B cell (primary cell): ENCODE data around the gene KCNJ6. TPM values are rescaled to one million over a fixed set of nuclear protein-coding genes. Genes with fewer than 3 reads are reported as not detected.

ENCODE experiments used
- ATAC-seq: fragments of 200-7000 bp; cut with Tn5 transposase; one replicate; pipeline ENCODE4 v1.10.0; 2021; ENCODE audit warnings: low read depth, mild to moderate bottlenecking, moderate number of reproducible peaks, moderate library complexity
- CTCF ChIA-PET: fragments of 350-600 bp; sonication (Branson Sonifier 250); formaldehyde crosslinking; loops from one replicate; lab custom pipeline; 2021; ENCODE audit warnings: antibody characterized with exemption, inconsistent platforms; lab: Charles Lee
- POLR2A ChIA-PET: fragments of 350-600 bp; sonication (Branson Sonifier 250); formaldehyde crosslinking; loops from one replicate; lab custom pipeline; 2021; ENCODE audit warnings: antibody characterized with exemption; lab: Charles Lee
- DNase-seq: peaks from one replicate; pipeline ENCODE4 v3.0.0; 2013
- H2AFZ ChIP-seq: 2 replicates; pipeline ENCODE4 v1.6.1; 2012; ENCODE audit warnings: mild to moderate bottlenecking, low read depth, low read length; ENCODE audit not compliant: insufficient read depth, poor library complexity, severe bottlenecking
- H3K27ac ChIP-seq, 2 donors: 1 replicate in 1 of 2; 2 replicates in 1 of 2; pipeline ENCODE4 v1.5.1; 2012 to 2013; ENCODE audit warnings: low read length in 2 of 2, mild to moderate bottlenecking in 2 of 2, moderate library complexity in 1 of 2
- H3K27me3 ChIP-seq, 4 experiments: fragments of 200-600 bp in 1 of 4; sonication (generic) in 1 of 4; replicated peaks in 1 of 4; 1 replicate in 2 of 4; 2 replicates in 2 of 4; pipeline versions ENCODE4 v1.6.1 to v1.7.0; 2013 to 2016; ENCODE audit warnings: low read length in 3 of 4, mild to moderate bottlenecking in 2 of 4, mixed read lengths in 1 of 4, moderate library complexity in 1 of 4; ENCODE audit not compliant: insufficient read depth in 4 of 4, control insufficient read depth in 3 of 4; ENCODE audit errors: control extremely low read depth in 1 of 4
- H3K36me3 ChIP-seq, 2 experiments: replicated peaks in 1 of 2; 1 replicate in 1 of 2; 2 replicates in 1 of 2; pipeline versions ENCODE4 v1.6.1 to v1.7.1; 2013; ENCODE audit warnings: low read length in 1 of 2; ENCODE audit not compliant: insufficient read depth in 2 of 2, control insufficient read depth in 1 of 2; ENCODE audit errors: control extremely low read depth in 1 of 2, extremely low read depth in 1 of 2
- H3K4me1 ChIP-seq, 2 donors: fragments of 200-600 bp in 1 of 2; sonication (generic) in 1 of 2; 1 replicate in 1 of 2; 2 replicates in 1 of 2; pipeline versions ENCODE4 v1.5.1 to v1.6.1; 2013 to 2017; ENCODE audit warnings: low read length in 2 of 2; ENCODE audit not compliant: control insufficient read depth in 2 of 2, insufficient read depth in 2 of 2
- H3K4me2 ChIP-seq: replicated peaks from 2 replicates; pipeline ENCODE3; 2012; ENCODE audit warnings: mild to moderate bottlenecking, low read depth, low read length; ENCODE audit not compliant: poor library complexity, severe bottlenecking
- H3K4me3 ChIP-seq, 5 experiments: fragments of 200-600 bp in 1 of 5; sonication (generic) in 1 of 5; 1 replicate in 3 of 5; 2 replicates in 2 of 5; pipeline versions ENCODE4 v1.5.1 to v1.7.0; 2011 to 2016; ENCODE audit warnings: low read length in 4 of 5, mild to moderate bottlenecking in 4 of 5, low read depth in 2 of 5, control low read depth in 1 of 5, moderate library complexity in 1 of 5; ENCODE audit not compliant: insufficient read depth in 1 of 5; ENCODE audit errors: control extremely low read depth in 1 of 5, extremely low read depth in 1 of 5
- H3K79me2 ChIP-seq: fragments of 200-600 bp; sonication (generic); one replicate; pipeline ENCODE4 v1.6.0; 2016; ENCODE audit warnings: low read length; ENCODE audit not compliant: control insufficient read depth, insufficient read depth
- H3K9ac ChIP-seq: fragments of 200-600 bp; sonication (generic); 2 replicates; pipeline ENCODE4 v1.6.1; 2017; ENCODE audit warnings: mild to moderate bottlenecking, low read length, moderate library complexity
- H3K9me3 ChIP-seq, 3 donors: one replicate each; pipeline versions ENCODE4 v1.6.1 to v1.7.1; 2013; ENCODE audit warnings: low read length in 2 of 3; ENCODE audit not compliant: control insufficient read depth in 2 of 3, insufficient read depth in 1 of 3; ENCODE audit errors: control extremely low read depth in 1 of 3
- H4K20me1 ChIP-seq: 2 replicates; pipeline ENCODE4 v1.6.0; 2012; ENCODE audit warnings: mild to moderate bottlenecking, low read length; ENCODE audit not compliant: insufficient read depth, control insufficient read depth, poor library complexity, severe bottlenecking
- H3K27ac Mint-ChIP-seq: one replicate; pipeline ENCODE4 v1.8.0; 2021; ENCODE audit warnings: mixed read lengths
- H3K27me3 Mint-ChIP-seq: one replicate; pipeline ENCODE4 v1.8.0; 2021; ENCODE audit warnings: mixed read lengths
- H3K4me1 Mint-ChIP-seq: one replicate; pipeline ENCODE4 v1.8.0; 2021; ENCODE audit warnings: mixed read lengths
- H3K4me3 Mint-ChIP-seq: one replicate; pipeline ENCODE4 v1.8.0; 2021; ENCODE audit warnings: mixed read lengths
- H3K9me3 Mint-ChIP-seq: one replicate; pipeline ENCODE4 v1.8.0; 2022; ENCODE audit warnings: mixed read lengths; ENCODE audit not compliant: insufficient read depth
- CTCF ChIP-seq: fragments of 200-600 bp; IDR thresholded peaks from one replicate; pipeline ENCODE4 v1.8.0; 2022; ENCODE audit warnings: antibody characterized with exemption, mild to moderate bottlenecking
- EZH2 ChIP-seq: IDR thresholded peaks from 2 replicates; pipeline ENCODE4 v1.6.1; 2012; ENCODE audit warnings: borderline replicate concordance, low read depth, mild to moderate bottlenecking, moderate library complexity, low read length; ENCODE audit not compliant: insufficient read depth, poor library complexity, severe bottlenecking
- WGBS: methylation state at CpG from one replicate; pipeline ENCODE4 v1.1.5; 2013; ENCODE audit warnings: missing lambda C conversion rate; ENCODE audit not compliant: insufficient coverage; 5-methylcytosine and 5-hydroxymethylcytosine counted together
- intact Hi-C: fragments of 100-400 bp; cut with micrococcal nuclease; formaldehyde crosslinking; loops from one replicate; pipeline ENCODE4 v1.10.0; 2022
- polyA plus RNA-seq: library from polyadenylated mRNA; depleted of rRNA; stranded (reverse); fragments of >200 nt; gene quantifications from 2 replicates; pipeline ENCODE4 v1.2.3, GENCODE V29; 2012
- total RNA-seq, 2 donors: library from RNA; stranded (reverse); fragments of 120-200 nt in 1 of 2; gene quantifications; 1 replicate in 1 of 2; 2 replicates in 1 of 2; pipeline versions ENCODE4 v1.2.3 to v1.2.4, GENCODE V29; 2013 to 2022

Gene KCNJ6
- total and polyA plus RNA-seq, 2 donors (not counting 1 experiment from before 2014, with no cell fraction given), result not detected

GRCh38 chr21:37711836-37712568 is 204.3 kb downstream of the KCNJ6 start:
- no peak overlapping the region for H3K27ac ChIP-seq
- no peak overlapping the region for H3K4me3 ChIP-seq
- H3K9ac ChIP-seq, result no peak overlapping the region
- peaks cover 0 to 6% (median 0%) of the 10 kb centered on the region in 4 experiments for H3K27me3 ChIP-seq
- no peak for TF ChIP-seq EZH2
- peak; percentile 57 for TF ChIP-seq CTCF
- Mint-ChIP-seq H3K4me3 (no peak overlapping the region), H3K27ac (no peak overlapping the region), H3K4me1 (no peaks in the 10 kb centered on the region), H3K9me3 (peaks cover 5% of the 10 kb centered on the region), H3K27me3 (peaks cover 19% of the 10 kb centered on the region)
- no peaks in the 10 kb centered on the region for H3K79me2 ChIP-seq
- no peaks in the 10 kb centered on the region for H3K4me1 ChIP-seq
- no peaks in the 10 kb centered on the region for H3K36me3 ChIP-seq
- POLR2A ChIA-PET, result interaction anchor here (0.8 kb wide), 1 partner anchor 106 kb away, joined by 4 read pairs; no protein-coding TSS in a partner anchor
- CTCF ChIA-PET, result interaction anchor here (0.6 to 1.0 kb wide), 6 partner anchors 12 to 1676 kb away, joined by 3 to 4 read pairs (median 4); no protein-coding TSS in a partner anchor
- H3K4me2 ChIP-seq, result no peak overlapping the region
- intact Hi-C loops, result no loop called here
- no peaks in the 10 kb centered on the region for H3K9me3 ChIP-seq
- H2AFZ ChIP-seq, result no peak overlapping the region
- ATAC-seq, result peak; percentile 56
- peak; percentile 35 for DNase-seq
- WGBS, result no CpG with 5 or more reads among the region's 3 CpGs
- H4K20me1 ChIP-seq, result no peaks in the 10 kb centered on the region

- no peak overlapping the region for H3K27ac Mint-ChIP-seq
Measured at GRCh38 chr21:37711286-37711829, 204.9 kb downstream of the KCNJ6 start.

More at GRCh38 chr21:37711286-37711829, 204.9 kb downstream of the KCNJ6 start:
- POLR2A ChIA-PET, result no interaction called here
- Mint-ChIP-seq H3K27me3 (peaks cover 16% of the 10 kb centered on the region), H3K4me3 (no peak overlapping the region), H3K4me1 (no peaks in the 10 kb centered on the region), H3K9me3 (peaks cover 5% of the 10 kb centered on the region)
- no peak for ATAC-seq
- Histone ChIP-seq H3K4me2 (no peak overlapping the region), H3K27me3 (peaks cover 0 to 6% (median 0%) of the 10 kb centered on the region in 4 experiments), H3K9me3 (no peaks in the 10 kb centered on the region), H2AFZ (no peak overlapping the region), H3K27ac (no peak overlapping the region), H3K9ac (no peak overlapping the region), H3K4me1 (no peaks in the 10 kb centered on the region), H3K4me3 (no peak overlapping the region), H3K79me2 (no peaks in the 10 kb centered on the region), H3K36me3 (no peaks in the 10 kb centered on the region), H4K20me1 (no peaks in the 10 kb centered on the region)
- 94% methylated on average over 5 of the region's 9 CpGs for whole genome bisulfite sequencing
- no peak for DNase-seq
- CTCF ChIA-PET, result interaction anchor here (0.6 to 1.0 kb wide), 3 partner anchors 53 to 558 kb away, joined by 3 to 4 read pairs (median 3); no protein-coding TSS in a partner anchor
- TF ChIP-seq CTCF (no peak), EZH2 (no peak)
- intact Hi-C loops, result no loop called here
